ENCODE results near the gene CTNNA3. TPM values are rescaled to one million over a fixed set of nuclear protein-coding genes. Genes with fewer than 3 reads are reported as not detected.
"Not testable (repeated sequence)": the region's sequence is repeated elsewhere in the genome, so short reads cannot be mapped to it uniquely, and the experiment has no call there.

CTNNA3 gene
- total RNA-seq, 1 donor from 2014 or later, result not detected

GRCh38 chr10:67587771-67588170 lies 108.2 kb downstream of the CTNNA3 start:
- Histone ChIP-seq H3K4me3 (ENCODE audit: low read depth, low read length) (no peak overlapping the region), H3K27me3 (ENCODE audit: control insufficient read depth, insufficient read depth, low read length) (no peaks in the 10 kb centered on the region), H3K36me3 (ENCODE audit: control insufficient read depth, insufficient read depth, low read length) (no peaks in the 10 kb centered on the region)
- DNase-seq (ENCODE audit: low read depth) (no peak), FAIRE-seq (no peak)
- no peak for TF ChIP-seq CTCF (IDR thresholded peaks at IDR 0.05; ENCODE audit: insufficient read depth, low read length, severe bottlenecking)

GRCh38 chr10:67575532-67575931 lies 120.5 kb downstream of the CTNNA3 start:
- Histone ChIP-seq H3K36me3 (ENCODE audit: control insufficient read depth, insufficient read depth, low read length) (no peaks in the 10 kb centered on the region), H3K27me3 (ENCODE audit: control insufficient read depth, insufficient read depth, low read length) (no peaks in the 10 kb centered on the region), H3K4me3 (ENCODE audit: low read depth, low read length) (no peak overlapping the region)
- TF ChIP-seq CTCF (IDR thresholded peaks at IDR 0.05; ENCODE audit: insufficient read depth, low read length, severe bottlenecking), result no peak
- no peak for FAIRE-seq
- DNase-seq (ENCODE audit: low read depth), result no peak

- Histone ChIP-seq H3K36me3 (ENCODE audit: control insufficient read depth, insufficient read depth, low read length) (no peaks in the 10 kb centered on the region), H3K4me3 (ENCODE audit: low read depth, low read length) (no peak overlapping the region), H3K27me3 (ENCODE audit: control insufficient read depth, insufficient read depth, low read length) (no peaks in the 10 kb centered on the region)
- no peak for TF ChIP-seq CTCF (IDR thresholded peaks at IDR 0.05; ENCODE audit: insufficient read depth, low read length, severe bottlenecking)
- FAIRE-seq (no peak), DNase-seq (ENCODE audit: low read depth) (no peak)
Measured at GRCh38 chr10:67573484-67573883, 122.5 kb downstream of the CTNNA3 start.

DNA sequence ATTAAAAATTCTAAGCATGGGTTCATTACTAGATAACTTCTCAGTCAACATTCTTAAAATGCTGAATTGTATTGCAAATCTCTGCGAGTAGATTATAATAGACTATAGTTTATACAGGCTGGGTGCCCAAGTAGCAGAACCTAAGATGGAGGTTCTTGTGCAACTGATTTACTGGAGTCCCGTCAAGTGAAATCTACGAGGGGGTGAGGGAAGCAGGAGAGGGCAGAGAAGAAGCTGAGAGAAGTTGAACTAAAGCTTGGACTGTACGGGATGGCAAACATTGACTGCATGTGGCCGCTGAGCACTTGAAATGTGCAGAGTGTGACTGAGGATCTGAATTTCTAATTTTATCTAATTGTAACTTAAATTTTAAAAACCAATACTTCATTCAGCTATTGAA lies 124.5 kb downstream of the CTNNA3 start:
- H3K4me3 ChIP-seq (ENCODE audit: low read depth, low read length), result no peak overlapping the region
- FAIRE-seq (no peak), DNase-seq (ENCODE audit: low read depth) (no peak)
- no peaks in the 10 kb centered on the region for H3K27me3 ChIP-seq (ENCODE audit: control insufficient read depth, insufficient read depth, low read length)
- no peak for TF ChIP-seq CTCF (IDR thresholded peaks at IDR 0.05; ENCODE audit: insufficient read depth, low read length, severe bottlenecking)
- H3K36me3 ChIP-seq (ENCODE audit: control insufficient read depth, insufficient read depth, low read length), result no peaks in the 10 kb centered on the region

DNA sequence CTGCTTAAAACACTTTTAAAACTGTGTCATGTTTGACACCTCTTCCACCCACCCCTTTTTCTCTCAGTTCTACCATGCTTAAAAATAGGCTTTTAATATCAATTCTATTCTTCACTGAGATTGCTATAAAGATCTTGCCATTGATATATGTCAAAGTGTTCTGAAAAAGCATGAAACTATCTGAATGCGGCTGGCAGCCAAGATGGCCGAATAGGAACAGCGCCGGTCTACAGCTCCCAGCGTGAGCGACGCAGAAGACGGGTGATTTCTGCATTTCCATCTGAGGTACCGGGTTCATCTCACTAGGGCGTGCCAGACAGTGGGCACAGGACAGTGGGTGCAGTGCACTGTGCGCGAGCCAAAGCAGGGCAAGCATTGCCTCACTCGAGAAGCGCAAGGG lies 137.7 kb downstream of the CTNNA3 start:
- not testable (repeated sequence) for FAIRE-seq; DNase-seq (ENCODE audit: low read depth); H3K36me3 ChIP-seq (ENCODE audit: control insufficient read depth, insufficient read depth, low read length); H3K4me3 ChIP-seq (ENCODE audit: low read depth, low read length); H3K27me3 ChIP-seq (ENCODE audit: control insufficient read depth, insufficient read depth, low read length)

DNA sequence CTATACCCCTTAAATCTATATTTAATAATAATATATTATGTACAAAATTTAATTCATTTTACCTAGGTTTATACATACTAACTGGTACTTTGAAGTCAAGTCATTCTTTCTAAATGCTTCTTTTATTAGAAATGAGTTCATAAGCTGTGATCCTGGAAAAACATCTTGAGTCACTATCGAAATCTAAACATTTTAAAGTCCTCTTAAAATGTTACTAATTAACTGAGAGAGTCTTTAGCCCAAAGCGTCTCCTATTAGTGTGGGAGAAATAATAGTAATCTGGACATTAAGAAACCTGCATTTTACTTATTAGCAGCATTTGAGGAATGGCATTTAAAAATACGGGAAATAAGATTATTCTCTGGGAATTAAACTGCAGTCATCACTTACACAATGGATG lies 142.7 kb downstream of the CTNNA3 start:
- Histone ChIP-seq H3K36me3 (ENCODE audit: control insufficient read depth, insufficient read depth, low read length) (no peaks in the 10 kb centered on the region), H3K27me3 (ENCODE audit: control insufficient read depth, insufficient read depth, low read length) (no peaks in the 10 kb centered on the region), H3K4me3 (ENCODE audit: low read depth, low read length) (no peak overlapping the region)
- FAIRE-seq (no peak), DNase-seq (ENCODE audit: low read depth) (no peak)
- TF ChIP-seq CTCF (IDR thresholded peaks at IDR 0.05; ENCODE audit: insufficient read depth, low read length, severe bottlenecking), result no peak
